C1 segment of cervical spinal cord (tissue), 14 donors: ENCODE measurements around the gene LRRC25.

ENCODE experiments used
- DNase-seq, 14 donors: peaks; one replicate each; lab custom pipeline; 2025; lab: John Stamatoyannopoulos, UW

LRRC25 gene

GRCh38 chr19:18397242-18398202, at the start of gene LRRC25:
Gene LRRC25, minus strand, starts transcription at chr19:18397622. Its CDS starts 659 bp downstream, at chr19:18396963.
- DNase-seq, result peak in 7 of 14 donors; percentile 21 to 44 (median 23)

GRCh38 chr19:18446811-18447359, 49.5 kb upstream of the LRRC25 start:
- DNase-seq, result no peak

GRCh38 chr19:18446145-18446810, 48.9 kb upstream of the LRRC25 start:
- DNase-seq, result no peak

- no peak for DNase-seq
These were observed 48.0 kb upstream of the LRRC25 start for GRCh38 chr19:18445262-18445948.

- DNase-seq, result no peak
These were observed 47.1 kb upstream of the LRRC25 start for GRCh38 chr19:18444513-18444912.

- DNase-seq, result no peak
These were observed 46.4 kb upstream of the LRRC25 start for GRCh38 chr19:18443831-18444230.

GRCh38 chr19:18443406-18443805, 46.0 kb upstream of the LRRC25 start:
- DNase-seq, result no peak

GRCh38 chr19:18442941-18443340, 45.5 kb upstream of the LRRC25 start:
- no peak for DNase-seq

GRCh38 chr19:18441804-18442788, 44.7 kb upstream of the LRRC25 start:
- DNase-seq, result no peak

GRCh38 chr19:18440936-18441803, 43.7 kb upstream of the LRRC25 start:
- DNase-seq, result no peak

GRCh38 chr19:18440415-18440877, 43.0 kb upstream of the LRRC25 start:
- no peak for DNase-seq

GRCh38 chr19:18439910-18440237, 42.5 kb upstream of the LRRC25 start:
- DNase-seq, result no peak

- DNase-seq, result no peak
These were observed 41.8 kb upstream of the LRRC25 start for GRCh38 chr19:18439025-18439909.

GRCh38 chr19:18438331-18439024, 41.1 kb upstream of the LRRC25 start:
- no peak for DNase-seq

GRCh38 chr19:18437491-18438330, 40.3 kb upstream of the LRRC25 start, which contains the start of gene ISYNA1:
Gene ISYNA1, minus strand, starts transcription at chr19:18438133. Its CDS starts 154 bp downstream, at chr19:18437979.
- DNase-seq, result peak in 2 of 14 donors; percentile 10 to 52

- DNase-seq, result peak in 4 of 14 donors; percentile 26 to 39 (median 31)
These were observed 39.5 kb upstream of the LRRC25 start for GRCh38 chr19:18436671-18437490.
